K562 (cell line): ENCODE measurements around the gene KIF14. TPM values are rescaled to one million over a fixed set of nuclear protein-coding genes. Genes with fewer than 3 reads are reported as not detected.

ENCODE experiments used
- MEF2D ChIP-seq: conservative IDR thresholded peaks from 2 replicates; pipeline ENCODE4 v1.6.1; 2016; ENCODE audit warnings: low read depth, missing genetic modification characterization, missing compliant biosample characterization
- NR2C1 ChIP-seq, 2 experiments: fragments of 450-650 bp; IDR thresholded peaks; 2 replicates each; pipeline ENCODE4 v1.6.1; 2017; ENCODE audit warnings: mild to moderate bottlenecking in 2 of 2, antibody characterized with exemption in 1 of 2, inconsistent platforms in 1 of 2, missing compliant biosample characterization in 1 of 2, missing genetic modification characterization in 1 of 2
- ZBTB33 ChIP-seq: sonication (generic); formaldehyde crosslinking; IDR thresholded peaks from 2 replicates; pipeline ENCODE4 v1.8.1; 2023; ENCODE audit warnings: mild to moderate bottlenecking, missing genetic modification reagents
- ZNF318 ChIP-seq, 2 experiments: fragments of 450-650 bp; IDR thresholded peaks; 2 replicates each; pipeline ENCODE4 v1.6.1; 2016; ENCODE audit warnings: mild to moderate bottlenecking in 2 of 2, borderline replicate concordance in 1 of 2, low read depth in 1 of 2, moderate library complexity in 1 of 2
- ZNF41 ChIP-seq: fragments of 250-450 bp; sonication (Bioruptor Pico); conservative IDR thresholded peaks from 2 replicates; pipeline ENCODE4 v1.4.0; 2020; ENCODE audit warnings: mild to moderate bottlenecking
- polyA plus RNA-seq, 8 experiments: library from polyadenylated mRNA; depleted of rRNA in 4 of 8; stranded (reverse) in 5 of 8; unstranded in 3 of 8; fragments of >200 nt; fragmentation: Nextera tagmentation in 2 of 8; fragmentation: Illumina TruSeq in 1 of 8; extraction: Ambion mirVana in 2 of 8; extraction: Trizol in 1 of 8; gene quantifications; 2 replicates each; pipeline versions ENCODE4 v1.2.1 to v1.2.3, GENCODE V29; 2011 to 2014; ENCODE audit warnings: inconsistent platforms in 1 of 8, missing spikeins in 1 of 8
- total RNA-seq, 7 experiments: library from RNA; depleted of rRNA in 6 of 7; stranded (reverse); fragments of >200 nt in 6 of 7; fragmentation: Illumina TruSeq in 2 of 7; extraction: Trizol in 2 of 7; gene quantifications; 2 replicates each; pipeline versions ENCODE4 v1.2.1 to v1.2.3, GENCODE V29; 2011 to 2021; ENCODE audit warnings: low replicate concordance in 1 of 7
- TF ChIP-seq, protein P1 (sequence below): sonication (generic); formaldehyde crosslinking; IDR thresholded peaks from 2 replicates; pipeline ENCODE4 v1.8.0; 2022; ENCODE audit warnings: mild to moderate bottlenecking, missing genetic modification reagents
- TF ChIP-seq, protein P2 (sequence below): fragments of 450-650 bp; formaldehyde crosslinking; IDR thresholded peaks from 2 replicates; pipeline ENCODE4 v1.4.0; 2022; ENCODE audit warnings: mild to moderate bottlenecking, moderate library complexity

The KIF14 gene
- total and polyA plus RNA-seq, 9 of the 15 experiments (the other 6 are each of a cell fraction or from before 2014, with no cell fraction given): 11.5 to 47.4 (median 29.0) TPM

DNA sequence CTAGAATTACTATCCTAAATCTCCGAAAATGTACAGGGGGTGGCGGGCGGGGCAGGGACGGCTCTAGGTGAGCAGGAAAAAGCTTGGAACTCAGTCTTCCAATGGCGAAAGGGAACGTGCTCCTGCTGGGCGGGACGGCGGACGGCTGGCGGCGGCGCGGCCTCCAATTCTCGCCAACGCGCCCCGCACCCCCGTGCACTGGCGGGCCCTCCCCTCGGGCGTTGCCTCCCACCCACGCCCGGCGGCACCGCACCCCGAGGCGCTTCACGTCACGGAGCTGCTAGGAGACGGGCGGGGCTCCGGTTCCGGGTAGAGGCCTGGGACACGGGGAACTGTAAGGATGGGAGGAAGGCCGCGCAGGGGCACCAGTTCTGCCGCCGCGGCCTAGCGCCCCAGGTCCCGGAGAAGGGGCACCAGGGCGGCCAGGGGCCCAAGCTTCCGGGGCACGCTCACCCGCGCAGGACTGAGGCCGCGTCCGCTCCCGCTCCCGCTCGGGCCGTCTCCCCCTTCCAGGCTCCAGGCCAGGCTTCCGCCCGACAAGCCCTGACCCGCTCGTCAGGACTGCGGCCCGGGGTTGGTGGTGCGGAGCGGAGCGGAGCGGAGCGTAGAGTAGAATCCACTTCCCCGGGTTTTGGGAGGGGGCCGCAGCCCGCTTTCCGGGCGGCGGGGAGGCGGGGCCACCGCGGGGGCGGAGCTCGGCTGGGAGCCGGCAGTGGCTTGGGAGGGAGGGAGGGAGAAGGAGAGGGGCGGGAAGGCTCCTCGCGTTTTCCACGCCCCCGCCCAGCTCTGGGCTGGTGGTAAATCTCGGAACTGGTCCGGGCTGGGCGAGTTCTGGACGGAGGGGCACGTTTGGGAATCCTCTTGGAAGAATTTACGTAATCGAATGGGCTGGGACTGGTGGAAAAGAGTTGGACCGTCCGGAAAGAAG is 49.0 kb upstream of the KIF14 start, which contains the start of gene DDX59 (continued):
- TF ChIP-seq ZNF41 (CRISPR knock-in tag) (0 out of 2 replicates have a peak, but pooled peaks have one; percentile 53), ZNF318 (IDR thresholded peaks at IDR 0.05; ENCODE audit: borderline replicate concordance in 1 of 2, low read depth in 1 of 2) (no peak), ZBTB33 (peak; percentile 68), MEF2D (tag) (no peak), NR2C1 (IDR thresholded peaks at IDR 0.05) (no peak), NR2C1 (tag; IDR thresholded peaks at IDR 0.05) (no peak)
- TF ChIP-seq, protein P1, sequence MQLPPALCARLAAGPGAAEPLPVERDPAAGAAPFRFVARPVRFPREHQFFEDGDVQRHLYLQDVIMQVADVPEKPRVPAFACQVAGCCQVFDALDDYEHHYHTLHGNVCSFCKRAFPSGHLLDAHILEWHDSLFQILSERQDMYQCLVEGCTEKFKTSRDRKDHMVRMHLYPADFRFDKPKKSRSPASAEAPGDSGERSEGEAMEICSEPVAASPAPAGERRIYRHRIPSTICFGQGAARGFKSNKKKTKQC (CRISPR knock-in tag): peak; percentile 76; the same call in 1 of the 2 replicates
- TF ChIP-seq, protein P2, sequence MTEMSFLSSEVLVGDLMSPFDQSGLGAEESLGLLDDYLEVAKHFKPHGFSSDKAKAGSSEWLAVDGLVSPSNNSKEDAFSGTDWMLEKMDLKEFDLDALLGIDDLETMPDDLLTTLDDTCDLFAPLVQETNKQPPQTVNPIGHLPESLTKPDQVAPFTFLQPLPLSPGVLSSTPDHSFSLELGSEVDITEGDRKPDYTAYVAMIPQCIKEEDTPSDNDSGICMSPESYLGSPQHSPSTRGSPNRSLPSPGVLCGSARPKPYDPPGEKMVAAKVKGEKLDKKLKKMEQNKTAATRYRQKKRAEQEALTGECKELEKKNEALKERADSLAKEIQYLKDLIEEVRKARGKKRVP: peak; percentile 77
